Measurements from ENCODE around the gene INTS2. TPM values are rescaled to one million over a fixed set of nuclear protein-coding genes. Genes with fewer than 3 reads are reported as not detected.

The INTS2 gene
- polyA plus RNA-seq (2011; rRNA removed) (33.9 and 35.0 TPM in 2 replicates), polyA plus RNA-seq (2017; fragmentation: RNase III; extraction: RNeasy Plus Mini Kit Qiagen cat#74134 plus additional on column Dnase treatment) (12.5 to 14.0 TPM (median 12.7 TPM) in 3 replicates), polyA minus RNA-seq (2011; rRNA and poly(A)+ RNA removed) (40.2 and 44.4 TPM in 2 replicates)
- polyA plus RNA-seq (2012; cell fraction: cytosol; rRNA removed), result 5.2 and 5.8 TPM in 2 replicates
- polyA plus RNA-seq (2012; cell fraction: nucleus; rRNA removed), result 8.5 and 13.6 TPM in 2 replicates

- FAIRE-seq (no peak), ATAC-seq (peak; percentile 93 to 94), DNase-seq (ENCODE audit: low read depth in 1 of 2, low spot score in 1 of 2) (peak; percentile 97 to 98)
- peak within 1 kb of the TSS; percentile 85 to 94 for H3K27ac ChIP-seq
- H3K4me1 ChIP-seq, result peaks cover 8% of the 10 kb centered on the region
- peak within 1 kb of the TSS; percentile 90 for H3K4me2 ChIP-seq
- peak within 1 kb of the TSS; percentile 63 for H3K4me3 ChIP-seq
- CTCF ChIA-PET, result interaction anchor here (1.0 to 1.6 kb wide), 3 partner anchors 9 to 182 kb away, joined by 3 to 5 read pairs (median 3); no protein-coding TSS in a partner anchor
- POLR2A ChIA-PET, result no interaction called here
- H3K9me3 ChIP-seq, result no peaks in the 10 kb centered on the region
- under 1% methylated on average over 44 of the region's 58 CpGs for WGBS (ENCODE audit: missing lambda C conversion rate)
- peak; percentile 85 for TF ChIP-seq KDM5A (IDR thresholded peaks at IDR 0.05)
- peak; percentile 88; the same call in 1 of the 2 replicates for TF ChIP-seq TP53 (CRISPR knock-in tag; IDR thresholded peaks at IDR 0.05)
- no peak for TF ChIP-seq HDAC2 (IDR thresholded peaks at IDR 0.05)
- TF ChIP-seq EHMT2 (IDR thresholded peaks at IDR 0.05; ENCODE audit: low read depth), result no peak
- TF ChIP-seq RAD21 (conservative IDR thresholded peaks at IDR 0.05 in 1 of 2, IDR thresholded peaks at IDR 0.05 in 1 of 2), result no peak
- TF ChIP-seq ZSCAN20 (CRISPR knock-in tag; IDR thresholded peaks at IDR 0.05), result no peak
- TF ChIP-seq TFCP2L1 (CRISPR knock-in tag; IDR thresholded peaks at IDR 0.05), result peak; percentile 88
- TF ChIP-seq POLR2A (IDR thresholded peaks at IDR 0.05; ENCODE audit: low read length), result peak; percentile 97
- no peak; the same call in 1 of the 2 replicates for TF ChIP-seq PBX3 (IDR thresholded peaks at IDR 0.05)
- TF ChIP-seq HOXB5 (CRISPR knock-in tag; IDR thresholded peaks at IDR 0.05), result 0 out of 2 replicates have a peak, but pooled peaks have one; percentile 50
- TF ChIP-seq CHD4 (IDR thresholded peaks at IDR 0.05; ENCODE audit: borderline replicate concordance), result no peak
- TF ChIP-seq ATOH8 (CRISPR knock-in tag; IDR thresholded peaks at IDR 0.05; ENCODE audit: low read depth), result no peak
- no peak for TF ChIP-seq SREBF2 (IDR thresholded peaks at IDR 0.05)
- no peak for TF ChIP-seq MAFK (IDR thresholded peaks at IDR 0.05; ENCODE audit: partially characterized antibody)
- TF ChIP-seq FOXS1 (CRISPR knock-in tag; IDR thresholded peaks at IDR 0.05), result peak; percentile 39; the same call in 1 of the 2 replicates
- no peak for TF ChIP-seq CBX2 (IDR thresholded peaks at IDR 0.05; ENCODE audit: borderline replicate concordance, low read depth)
- peak; percentile 100 for TF ChIP-seq PHF8 (IDR thresholded peaks at IDR 0.05; ENCODE audit: borderline replicate concordance, low read depth)
- 0 out of 3 replicates have a peak, but pooled peaks have one; percentile 10 for TF ChIP-seq SMC3 (IDR thresholded peaks at IDR 0.05)
- no peak for TF ChIP-seq USF2 (IDR thresholded peaks at IDR 0.05)
- no peak for TF ChIP-seq NPAS2 (CRISPR knock-in tag; IDR thresholded peaks at IDR 0.05; ENCODE audit: borderline replicate concordance)
- 0 out of 2 replicates have a peak, but pooled peaks have one; percentile 55 for TF ChIP-seq MYC (IDR thresholded peaks at IDR 0.05; ENCODE audit: borderline replicate concordance, low read length)
- TF ChIP-seq BHLHE40 (IDR thresholded peaks at IDR 0.05; ENCODE audit: low read depth, low read length), result no peak
- TF ChIP-seq FOSB (CRISPR knock-in tag; IDR thresholded peaks at IDR 0.05), result peak; percentile 88; the same call in 1 of the 2 replicates
- no peak for TF ChIP-seq E2F6 (IDR thresholded peaks at IDR 0.05; ENCODE audit: borderline replicate concordance, low read depth)
- TF ChIP-seq MAX (IDR thresholded peaks at IDR 0.05), result peak; percentile 81
- TF ChIP-seq REST (IDR thresholded peaks at IDR 0.05), result peak; percentile 28; the same call in 1 of the 2 replicates
- TF ChIP-seq RCOR1 (IDR thresholded peaks at IDR 0.05; ENCODE audit: low read depth, low read length), result no peak
- no peak for TF ChIP-seq MAZ (IDR thresholded peaks at IDR 0.05; ENCODE audit: borderline replicate concordance, low read depth, low read length)
- TF ChIP-seq CTCF (IDR thresholded peaks at IDR 0.05), result no peak
These were observed at the start of gene INTS2 for GRCh38 chr17:61927208-61928100. INTS2 (minus strand) TSS chr17:61927982; CDS start chr17:61926644, 1,338 bp downstream.
